ENCODE data around the gene LHX2.

The LHX2 gene

DNA sequence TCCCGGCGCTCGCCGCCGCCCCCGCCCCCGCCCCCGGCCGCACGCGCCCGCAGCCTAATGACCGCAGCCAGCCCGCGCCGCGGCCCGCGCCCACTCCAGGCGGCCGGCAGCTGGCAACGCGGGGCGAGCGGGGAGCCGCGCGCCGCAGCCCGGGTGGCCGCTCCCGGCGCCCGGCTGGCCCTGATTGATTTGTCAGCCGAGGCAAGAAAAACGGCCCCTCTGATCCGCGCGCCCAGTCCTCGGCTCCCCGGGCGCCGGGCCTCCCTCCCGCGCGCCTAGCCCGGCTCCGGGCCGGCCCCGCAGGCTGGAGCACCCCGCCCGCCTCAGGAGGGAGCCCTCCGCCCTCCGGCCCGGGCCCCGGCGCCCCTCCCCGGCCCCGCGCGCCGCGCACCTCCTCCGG, 11.9 kb upstream of the LHX2 start:
- DNase-seq (ENCODE audit: low read depth), result no peak

DNA sequence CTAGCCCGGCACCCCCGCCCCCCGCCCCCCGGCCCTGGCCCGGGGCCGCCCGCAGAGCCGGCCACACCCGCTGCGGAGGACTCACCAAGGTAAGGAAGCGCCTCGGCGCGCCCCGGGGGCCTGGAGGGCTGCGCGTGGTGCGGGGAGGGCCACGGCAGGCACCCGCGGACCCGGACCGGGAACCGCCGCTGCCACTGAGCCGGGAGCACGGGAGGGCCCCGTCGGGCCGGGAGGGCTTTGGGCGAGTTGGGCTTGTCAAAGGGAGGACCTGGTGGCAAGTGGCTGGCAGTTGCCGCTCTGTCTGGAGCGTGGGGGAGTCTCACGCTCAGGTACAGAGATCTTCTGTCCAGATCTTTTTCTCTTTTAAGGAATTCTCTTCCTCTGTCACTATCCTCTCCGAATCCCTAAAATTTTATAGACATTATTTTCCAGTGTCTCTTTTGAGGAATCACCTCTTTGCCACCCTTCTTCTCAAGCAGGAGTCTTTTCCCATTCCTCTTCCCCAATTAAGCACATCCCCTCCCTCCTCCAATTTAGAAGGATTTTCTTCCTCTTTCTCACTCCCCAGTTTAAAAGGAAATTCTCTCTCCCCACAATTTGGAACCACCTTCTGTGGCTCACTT, 11.3 kb upstream of the LHX2 start:
- DNase-seq (ENCODE audit: low read depth), result no peak

DNA sequence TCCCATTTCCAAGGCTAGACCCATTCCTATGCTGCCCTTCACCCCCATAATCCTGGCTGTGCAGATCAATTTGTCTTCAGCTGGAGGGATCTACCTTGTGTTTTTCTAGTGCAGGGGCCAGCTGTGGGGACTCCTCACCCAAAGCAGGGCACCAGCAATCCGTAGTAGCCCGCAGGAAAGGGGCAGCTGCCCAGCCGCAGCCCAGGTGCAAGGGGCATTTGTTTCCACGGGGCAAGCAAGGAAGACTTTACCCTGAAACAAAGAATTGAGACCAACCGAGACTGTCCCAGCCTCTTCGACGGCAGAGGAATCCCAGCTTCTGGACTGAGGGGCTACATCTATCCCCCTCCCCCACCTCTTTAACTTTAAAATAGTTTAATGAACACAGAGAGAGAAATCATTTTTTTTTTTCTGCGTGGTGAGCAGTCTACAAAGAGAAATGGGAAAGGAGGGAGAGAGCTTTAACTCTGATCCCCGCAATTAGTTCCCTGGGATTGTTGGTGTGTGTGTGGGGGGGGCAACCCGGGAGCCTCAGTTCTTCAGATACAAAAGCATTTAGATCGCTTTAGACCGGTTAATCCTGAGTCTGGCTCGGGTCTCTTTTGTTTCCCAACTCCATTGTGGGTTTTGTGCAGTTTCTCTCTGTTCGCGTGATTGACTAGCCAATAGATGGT, 10.6 kb upstream of the LHX2 start:
- DNase-seq (ENCODE audit: low read depth), result no peak

DNA sequence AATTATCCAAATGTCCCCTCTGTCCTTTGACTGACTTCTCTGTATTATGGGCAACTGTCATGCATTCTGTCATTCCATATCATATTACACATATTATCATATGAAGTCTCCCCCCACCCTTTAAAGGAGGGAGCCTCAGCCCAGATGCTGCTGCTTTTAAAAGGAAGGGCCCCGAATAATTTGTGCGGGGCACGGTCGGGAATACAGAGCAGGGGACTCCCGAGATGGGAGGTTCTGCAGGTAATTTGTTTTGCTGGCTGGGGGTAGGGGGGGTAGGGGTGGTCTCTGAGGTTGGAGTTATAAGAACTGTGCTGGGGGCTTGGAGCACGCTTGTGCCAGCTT, 10.1 kb upstream of the LHX2 start:
- no peak for DNase-seq (ENCODE audit: low read depth)

DNA sequence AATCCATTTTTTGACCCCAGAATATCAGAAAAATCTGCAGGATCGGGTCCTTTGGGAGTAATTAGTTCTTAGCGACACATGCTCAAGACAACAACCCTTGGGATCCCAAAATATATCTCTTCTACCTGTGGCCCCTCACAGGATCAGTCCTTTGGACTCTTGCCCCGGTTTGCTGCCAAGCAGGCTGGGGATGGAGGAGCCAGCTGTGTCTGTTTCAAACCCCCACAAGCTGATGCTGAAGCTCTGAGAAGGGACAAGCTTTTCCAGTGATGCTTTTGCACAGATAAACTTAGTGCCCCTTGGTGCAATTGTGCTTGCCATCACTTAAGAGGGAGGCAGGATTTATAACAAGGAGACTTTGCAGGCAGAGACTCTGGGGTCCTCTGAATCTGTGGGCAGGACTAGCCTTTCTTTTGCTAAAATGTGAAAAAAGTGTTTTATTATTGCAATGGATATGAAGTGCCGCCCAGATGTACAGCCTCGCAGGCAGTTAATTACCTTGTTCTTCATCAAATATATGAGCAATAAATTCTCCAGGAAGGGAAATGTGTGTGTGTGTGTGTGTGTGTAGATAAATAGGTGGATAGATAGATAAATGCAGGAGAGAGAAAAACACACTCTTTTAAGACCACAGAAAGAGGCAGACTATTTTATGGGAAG, 9.6 kb upstream of the LHX2 start:
- no peak for DNase-seq (ENCODE audit: low read depth)

DNA sequence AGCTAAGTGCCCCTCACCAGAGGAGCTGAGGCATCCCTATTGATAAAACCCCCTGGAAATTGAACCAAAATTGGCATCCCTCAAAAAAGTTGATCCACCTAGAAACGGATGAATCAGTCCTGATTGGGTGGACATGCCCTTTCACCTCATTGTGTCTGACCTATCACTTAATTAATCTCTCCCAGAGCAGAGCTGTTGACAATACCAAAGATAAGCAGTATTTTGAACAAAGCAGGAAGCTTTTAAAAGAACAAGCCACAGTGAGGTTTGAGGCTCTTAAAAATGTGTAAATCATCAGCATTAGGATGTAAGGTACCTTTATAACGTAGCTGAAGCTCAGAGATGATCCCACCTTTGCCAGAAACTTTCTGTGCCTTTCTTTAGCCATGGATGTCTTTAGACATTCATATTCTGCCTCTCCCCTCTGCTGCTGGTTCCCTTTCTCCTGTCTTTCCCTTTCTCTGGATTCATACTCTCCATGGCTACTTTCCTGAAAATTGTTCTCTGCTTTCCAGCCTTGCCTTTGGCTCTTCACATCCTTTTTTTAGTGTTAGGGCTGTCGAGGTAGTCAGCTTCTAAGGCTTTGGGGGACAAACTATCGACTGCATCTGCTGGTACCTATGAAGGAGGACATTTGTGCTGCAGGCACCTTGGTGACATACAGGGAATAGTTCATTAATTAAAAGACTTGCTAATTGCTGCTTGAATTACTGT, 7.8 kb upstream of the LHX2 start:
- no peak for DNase-seq (ENCODE audit: low read depth)

DNA sequence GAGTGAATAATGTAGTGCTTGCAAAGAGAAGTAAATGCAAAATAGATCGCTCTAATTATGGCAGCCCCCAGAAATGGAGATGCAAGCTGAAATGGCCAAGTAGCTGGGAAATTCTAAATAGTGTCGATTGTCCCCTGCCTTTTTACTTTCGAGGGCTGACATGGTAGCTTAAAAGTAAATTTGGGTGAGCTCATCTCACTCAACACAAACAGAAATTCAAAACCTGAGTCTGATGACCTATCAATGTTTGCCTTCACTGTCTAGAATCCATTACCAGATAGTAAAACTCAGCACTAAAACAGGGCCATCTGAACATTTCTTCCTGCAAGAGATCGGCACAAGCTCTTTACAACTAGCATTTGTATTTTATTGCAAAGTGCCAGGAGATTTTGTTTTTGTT, 7.0 kb upstream of the LHX2 start:
- no peak for DNase-seq (ENCODE audit: low read depth)

DNA sequence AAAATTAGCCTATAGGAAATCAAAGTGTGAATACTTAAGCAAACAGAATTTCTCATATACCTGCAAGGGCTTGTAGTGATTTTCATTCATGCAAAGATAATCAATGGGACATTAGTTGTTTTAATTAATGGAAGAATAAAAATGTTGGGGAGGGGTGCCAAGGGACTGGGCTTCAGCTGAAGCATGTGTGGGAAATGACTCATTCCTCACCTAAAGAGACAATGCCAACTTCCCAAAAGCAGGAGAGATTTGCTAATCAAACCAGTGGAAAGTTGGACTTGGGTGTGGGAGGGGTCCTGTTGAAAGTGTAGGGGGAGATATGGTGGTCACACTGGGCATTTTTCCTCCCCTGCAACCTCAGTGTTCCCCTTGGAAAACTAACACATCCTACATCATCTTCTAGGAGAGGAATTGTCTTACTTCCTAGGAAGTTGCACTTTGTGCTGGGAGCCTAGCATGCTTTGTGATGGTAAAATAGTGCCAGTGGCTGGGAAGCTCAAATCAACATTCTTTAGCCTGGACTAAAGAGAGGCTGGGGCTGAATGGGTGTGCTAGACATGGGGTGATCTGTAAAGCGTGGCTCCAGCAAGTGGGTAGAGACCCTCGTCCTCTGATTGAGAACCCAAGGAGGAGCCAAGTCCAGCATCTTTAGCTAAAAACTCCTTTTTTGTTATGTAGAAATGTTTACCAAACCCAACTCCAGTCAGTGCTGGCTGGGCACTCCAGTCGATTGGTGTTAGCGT, 6.4 kb upstream of the LHX2 start:
- no peak for DNase-seq (ENCODE audit: low read depth)

DNA sequence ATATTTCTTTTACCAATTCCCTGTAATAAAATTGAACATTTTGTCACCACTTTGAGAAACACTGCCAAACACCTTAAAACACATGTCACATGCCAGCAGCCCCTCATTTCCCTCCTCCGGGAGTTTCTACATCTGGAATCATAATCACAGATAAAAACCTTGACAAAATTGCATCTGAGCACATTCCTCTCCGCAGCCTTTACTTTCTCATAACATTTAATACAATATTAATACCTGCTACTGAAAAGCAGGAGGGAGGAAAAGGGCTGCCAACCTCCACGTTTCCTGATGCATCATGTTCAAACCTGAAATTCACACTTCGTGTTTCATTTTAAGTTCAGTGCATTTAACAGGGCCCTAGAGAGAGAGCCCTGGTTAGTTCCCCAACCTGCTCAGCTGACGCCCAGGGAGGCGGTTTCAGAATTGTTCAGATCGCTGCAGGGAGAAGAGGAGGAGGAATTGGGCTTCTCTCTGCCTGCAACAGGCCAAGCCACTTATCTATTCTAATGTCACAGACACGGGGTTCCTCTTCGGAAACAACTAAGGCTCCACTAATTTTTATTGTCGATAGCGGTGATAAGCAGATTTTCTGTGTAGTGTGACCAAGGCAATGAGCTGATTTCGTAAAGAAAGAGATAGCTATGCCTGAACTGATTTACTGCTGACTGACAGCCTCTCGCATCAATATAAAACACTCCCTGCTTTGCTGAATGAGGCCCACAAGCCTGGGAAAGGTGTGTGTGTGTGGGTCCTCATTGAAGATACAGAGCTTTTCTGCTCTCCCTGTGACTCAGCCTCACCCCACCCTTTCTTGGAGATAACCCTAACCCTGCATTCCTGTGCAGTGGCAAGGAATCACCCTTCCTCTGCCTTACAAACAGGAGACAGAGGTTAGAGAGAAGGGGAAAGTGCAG, 4.9 kb upstream of the LHX2 start:
- no peak for DNase-seq (ENCODE audit: low read depth)

DNA sequence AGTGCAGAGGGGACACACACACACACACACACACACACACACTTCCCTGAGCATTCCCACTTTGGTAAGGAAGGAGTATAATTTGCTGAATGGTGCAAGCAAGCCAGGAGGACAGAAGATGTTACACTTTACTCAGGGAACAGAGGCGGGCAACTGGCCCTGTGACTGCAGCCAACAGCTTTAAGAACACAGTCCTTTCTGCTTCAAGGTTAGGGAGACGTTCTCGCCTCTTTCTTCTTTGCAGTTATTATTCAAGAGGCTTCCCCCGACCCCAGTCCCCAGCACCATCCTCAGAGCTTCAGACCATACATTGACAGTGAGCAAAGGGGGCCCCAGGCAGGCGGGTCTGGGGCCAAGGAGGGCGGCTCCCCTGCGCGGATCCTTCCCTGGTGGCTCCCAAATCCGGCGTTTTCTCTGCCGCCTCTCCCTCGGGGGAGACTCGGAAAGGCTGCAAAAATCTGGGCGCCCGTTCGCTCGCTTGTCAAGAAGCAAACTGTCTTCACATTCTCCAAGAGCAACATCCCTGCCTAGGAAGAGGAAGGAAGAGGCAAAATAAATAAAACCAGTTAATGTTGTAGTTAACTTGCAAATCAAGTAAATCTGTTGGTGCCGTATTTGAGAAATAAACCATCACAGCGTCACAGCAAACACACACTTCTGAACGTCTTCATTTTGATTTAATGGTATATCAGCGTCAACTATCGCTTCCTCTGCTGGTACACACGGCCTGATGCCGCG, 3.8 kb upstream of the LHX2 start:
- DNase-seq (ENCODE audit: low read depth), result no peak

DNA sequence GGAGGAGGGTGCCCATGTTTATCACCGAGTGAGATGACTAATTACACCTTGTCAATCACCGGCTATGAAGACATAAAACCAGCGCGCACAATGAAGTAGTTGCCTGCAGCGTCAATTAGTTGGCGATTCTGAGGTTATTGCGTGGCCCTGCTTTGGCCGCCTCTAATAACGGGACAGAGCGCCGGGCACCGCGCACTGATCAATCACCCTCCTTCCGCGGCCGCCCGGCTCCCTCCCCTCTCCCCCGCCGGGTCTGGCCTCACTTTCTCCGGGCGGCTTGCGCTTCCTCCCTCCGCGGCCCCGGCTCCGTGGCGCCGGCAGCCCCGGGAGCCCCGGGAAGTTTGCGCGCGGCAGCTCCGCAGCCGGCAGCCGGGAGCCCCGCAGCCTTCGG, 3.3 kb upstream of the LHX2 start:
- no peak for DNase-seq (ENCODE audit: low read depth)

DNA sequence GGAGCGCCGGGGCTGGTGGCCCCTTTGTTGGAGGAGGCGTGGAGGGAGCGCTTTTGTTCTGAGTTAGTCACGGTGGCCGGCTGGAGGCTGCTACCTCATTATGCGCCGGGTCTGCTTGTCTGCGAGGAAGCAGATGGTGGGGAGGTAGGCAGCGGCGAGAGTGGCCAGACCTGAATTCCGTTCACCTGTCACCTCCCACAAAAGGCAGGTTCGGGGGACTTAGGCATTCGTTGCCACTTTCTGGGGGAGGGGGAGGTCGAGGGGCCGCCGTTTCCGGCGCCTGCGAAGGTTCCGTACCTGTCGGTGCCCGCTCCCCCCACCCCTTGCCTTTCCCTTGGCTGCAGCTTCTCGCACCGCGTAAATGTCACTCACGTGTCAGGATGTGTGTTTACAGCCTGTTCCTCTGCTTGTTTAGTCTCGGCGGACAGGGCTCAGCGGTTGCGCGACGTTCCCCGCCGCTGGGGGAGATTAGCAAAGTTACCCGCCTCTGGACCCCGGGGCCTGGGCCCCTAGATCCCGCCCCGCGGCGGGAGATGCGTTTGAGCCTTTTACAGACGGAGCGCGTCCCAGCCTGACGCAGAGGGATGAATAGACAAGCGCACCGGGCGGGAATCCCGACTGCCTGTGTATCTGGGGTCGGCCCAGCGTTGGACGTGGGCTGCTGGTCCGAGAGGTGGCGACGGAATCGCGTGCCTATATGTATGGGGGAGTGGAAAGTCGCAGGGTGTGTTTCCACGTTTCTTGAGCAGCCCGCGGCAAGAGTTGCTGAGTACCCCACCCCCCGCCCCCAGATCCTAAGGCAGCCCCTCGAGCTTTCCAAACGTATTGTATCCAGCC, 2.7 kb upstream of the LHX2 start:
- DNase-seq (ENCODE audit: low read depth), result no peak

DNA sequence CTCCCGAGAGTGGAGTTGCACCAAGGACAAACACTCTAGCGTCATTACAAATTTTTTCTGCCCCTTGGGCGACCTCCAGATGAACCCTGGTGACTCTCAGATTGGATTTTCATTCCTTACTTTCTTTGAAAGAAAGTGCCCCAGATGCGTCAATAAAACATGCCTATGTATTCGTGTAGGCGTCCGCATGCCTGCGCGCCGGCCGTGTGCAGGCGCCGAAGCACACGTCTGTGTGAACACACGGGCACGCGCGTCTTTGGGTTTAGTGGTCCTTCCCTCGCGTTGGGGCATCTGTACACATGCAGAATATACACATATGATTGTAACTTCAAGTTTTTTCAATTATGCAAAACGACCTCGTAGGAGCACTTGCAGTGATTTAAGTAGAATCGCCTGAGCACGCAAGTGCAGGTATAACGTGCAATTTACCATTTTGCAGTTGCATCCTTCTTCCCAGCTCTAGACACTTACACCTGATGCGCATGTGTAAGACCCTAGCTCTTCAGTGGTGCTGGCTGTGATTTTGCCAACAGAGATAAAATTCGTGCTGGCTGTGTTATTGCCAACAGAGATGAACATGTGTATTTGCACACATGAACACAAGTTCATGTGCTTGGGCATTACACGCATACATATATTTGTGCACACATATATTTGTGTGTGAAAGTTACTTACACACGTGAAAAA, 1.9 kb upstream of the LHX2 start:
- DNase-seq (ENCODE audit: low read depth), result no peak

DNA sequence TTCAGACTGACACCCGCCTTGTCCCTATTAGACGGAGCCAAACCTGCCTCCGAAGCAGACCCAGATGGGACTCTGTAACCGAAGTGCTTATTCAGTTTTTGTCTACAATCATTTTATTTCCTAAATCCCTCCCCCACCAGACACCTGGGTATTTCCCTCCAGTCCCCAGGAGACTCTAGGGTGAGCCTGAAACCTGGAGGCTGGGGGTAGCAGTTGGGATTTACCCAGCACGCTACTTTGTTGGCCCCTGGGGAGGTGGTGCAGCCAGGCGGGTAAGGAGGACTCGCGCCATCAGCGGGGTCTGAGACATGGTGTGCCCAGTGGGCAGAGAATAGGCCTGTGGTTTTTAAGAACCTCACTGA, 1.3 kb upstream of the LHX2 start:
- no peak for DNase-seq (ENCODE audit: low read depth)

DNA sequence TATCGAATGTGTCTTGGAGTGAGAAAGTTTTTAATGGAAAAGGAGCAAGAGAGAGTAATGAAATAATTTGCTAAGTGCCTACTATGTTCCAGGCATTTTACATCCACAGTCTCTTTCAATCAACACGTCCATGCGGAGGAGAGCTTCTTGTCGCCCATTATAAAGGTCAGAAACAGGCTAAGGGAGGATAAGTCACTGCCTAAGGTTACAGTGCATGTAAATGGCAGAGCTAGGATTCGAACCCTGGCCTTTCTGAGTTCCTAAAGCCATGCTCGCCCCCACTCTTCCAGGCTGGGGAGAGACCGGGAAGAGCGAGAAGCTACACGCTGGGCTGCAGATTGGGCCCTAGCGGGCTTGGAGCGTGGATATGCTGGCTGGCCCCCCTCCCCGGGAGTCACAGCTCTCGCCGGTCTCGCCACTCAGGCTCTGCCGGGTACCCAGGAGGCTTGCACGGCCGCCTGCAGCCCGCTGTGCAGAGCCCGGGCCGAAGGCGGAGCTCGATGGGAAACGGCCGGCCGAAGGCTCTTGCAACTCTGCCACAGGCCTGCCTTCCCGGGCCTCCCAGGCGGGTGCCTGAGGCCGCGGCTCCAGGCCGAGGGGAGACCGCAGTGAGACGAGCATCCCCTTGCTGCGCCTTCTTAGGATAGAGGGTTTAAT, 775 bp upstream of the LHX2 start:
- DNase-seq (ENCODE audit: low read depth), result no peak

DNA sequence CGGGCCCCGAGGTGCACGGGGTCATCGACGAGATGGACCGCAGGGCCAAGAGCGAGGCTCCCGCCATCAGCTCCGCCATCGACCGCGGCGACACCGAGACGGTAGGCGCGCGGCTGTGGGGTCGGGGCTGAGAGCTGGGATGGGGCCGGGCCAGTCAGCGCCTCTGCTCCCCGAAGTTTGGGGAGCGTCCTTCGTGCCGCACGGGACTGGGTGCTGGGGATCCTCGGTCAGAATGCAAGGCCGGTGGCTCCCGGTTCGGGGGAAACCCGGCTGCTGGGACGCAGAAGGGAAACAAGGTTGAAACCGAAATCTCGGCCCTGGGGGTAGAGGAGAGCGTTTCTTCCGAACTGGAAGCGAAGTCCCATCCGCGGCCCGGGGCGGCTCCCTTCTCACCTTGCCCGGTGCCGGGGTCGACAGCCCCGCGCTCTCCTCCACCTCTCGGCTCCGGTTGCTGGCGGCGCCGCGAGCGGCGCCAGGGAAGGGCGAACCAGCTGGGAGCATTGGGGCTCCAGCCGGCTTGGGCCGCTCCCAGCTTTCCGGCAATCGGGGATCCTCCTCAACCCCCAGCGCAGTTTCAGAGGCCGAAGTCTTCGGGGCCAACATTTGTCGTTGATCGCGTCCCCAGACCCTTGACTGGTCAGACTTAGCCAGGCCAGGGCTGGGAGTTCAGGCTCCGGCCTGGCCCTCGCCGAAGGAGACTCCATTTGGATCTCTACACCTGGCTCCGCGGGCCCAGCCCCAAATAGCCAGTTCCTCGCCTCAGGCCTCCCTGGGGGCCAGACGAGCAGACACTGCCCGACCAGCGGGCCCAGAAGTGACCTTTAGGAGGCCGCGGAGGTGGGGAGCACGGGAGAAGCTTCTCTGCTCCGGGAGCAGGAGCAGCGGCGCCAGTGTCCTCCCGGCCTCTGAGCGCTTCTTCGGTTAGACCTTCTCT, 1.1 kb downstream of the LHX2 start:
- DNase-seq (ENCODE audit: low read depth), result no peak

Measured in GM04504 (cell line).